HG02623 (cell line): ENCODE data around the gene SIPA1L3.
"Not testable (repeated sequence)": the region's sequence is repeated elsewhere in the genome, so short reads cannot be mapped to it uniquely, and the experiment has no call there.

Experiments used
- ATAC-seq: cut with Tn5 transposase; IDR thresholded peaks from one replicate; pipeline ENCODE4 v1.9.1; 2021; ENCODE audit warnings: moderate library complexity; ENCODE audit not compliant: unreplicated experiment

The SIPA1L3 gene

GRCh38 chr19:38018694-38019395 is 111.8 kb downstream of the SIPA1L3 start:
- no peak for ATAC-seq

GRCh38 chr19:38019396-38019724 is 112.4 kb downstream of the SIPA1L3 start:
- ATAC-seq, result no peak

DNA sequence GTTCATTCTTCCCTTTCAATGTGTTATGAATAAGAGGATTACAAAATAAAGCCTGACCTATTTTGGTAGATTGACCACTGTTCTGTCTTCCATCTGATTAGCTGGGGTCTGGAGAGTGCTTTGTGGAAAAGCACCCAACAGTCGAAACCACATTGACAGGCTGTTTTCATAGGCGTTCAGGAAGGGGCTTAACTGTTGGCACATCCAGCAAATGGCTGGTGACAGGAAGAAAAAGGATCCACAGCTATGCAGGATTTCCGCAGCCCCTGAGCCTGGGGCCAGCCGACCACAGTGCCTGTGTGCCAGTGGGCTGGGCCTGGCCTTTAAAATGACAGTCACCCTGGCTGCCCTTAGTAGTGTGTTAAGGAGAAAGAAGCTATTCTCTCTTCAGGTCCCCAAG is 113.3 kb downstream of the SIPA1L3 start:
- no peak for ATAC-seq

DNA sequence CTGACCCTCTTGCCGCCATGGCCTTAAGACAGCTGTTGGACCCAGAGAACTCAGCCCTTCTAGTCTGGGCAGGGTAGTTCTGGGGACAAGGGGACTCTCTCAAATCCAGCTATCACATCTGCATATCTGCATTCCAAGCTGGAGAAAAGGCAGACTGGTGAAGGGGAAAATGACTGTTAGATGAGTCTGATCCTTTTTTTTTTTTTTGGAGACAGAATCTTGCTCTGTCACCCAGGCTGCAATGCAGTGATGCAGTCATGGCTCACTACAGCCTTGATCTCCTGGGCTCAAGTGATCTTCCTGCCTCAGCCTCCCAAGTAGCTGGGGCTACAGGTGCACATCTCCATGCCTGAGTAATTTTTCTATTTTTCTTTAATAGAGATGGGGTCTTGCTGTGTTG is 114.3 kb downstream of the SIPA1L3 start:
- no peak for ATAC-seq

DNA sequence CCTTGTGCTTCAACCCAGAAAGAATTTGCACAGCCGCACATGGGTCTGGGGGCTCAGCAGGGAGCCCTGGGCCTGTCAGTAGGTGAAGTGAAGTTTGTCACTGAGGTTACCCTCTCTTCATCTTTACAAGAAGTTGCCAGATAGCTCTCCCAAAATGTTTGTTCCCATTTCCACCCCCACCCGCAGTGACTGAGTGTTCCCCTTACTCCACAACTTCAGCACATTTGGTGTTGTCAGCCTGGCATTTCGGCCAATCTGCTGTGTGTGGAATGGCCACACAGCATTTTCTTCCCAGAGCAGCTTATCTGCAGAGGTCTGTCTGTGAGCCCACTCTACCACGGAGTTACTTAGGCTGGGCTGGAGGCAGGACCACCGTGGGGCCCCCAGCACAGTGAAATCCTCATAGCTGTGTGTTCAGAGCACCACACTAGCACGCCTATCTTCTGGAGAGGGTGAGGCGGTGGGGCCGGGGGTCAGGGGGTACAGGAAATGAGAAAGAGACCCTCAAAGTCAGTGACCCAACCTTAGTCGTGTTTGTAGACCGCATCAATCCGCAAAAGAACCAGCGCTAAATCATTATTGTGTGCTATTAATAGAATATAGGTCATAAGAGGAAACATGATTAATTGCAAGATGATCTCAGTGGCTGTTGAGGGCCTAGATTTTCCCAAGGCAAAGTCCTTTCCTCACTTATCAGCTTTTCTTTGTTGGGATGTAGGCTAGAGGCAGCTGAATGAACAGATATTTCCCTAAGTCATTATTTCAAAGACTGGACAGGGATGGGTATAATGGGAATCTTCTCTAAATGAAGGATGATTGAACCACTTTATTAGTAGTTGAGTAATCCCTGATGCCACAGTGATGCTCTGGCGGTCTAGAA is 116.0 kb downstream of the SIPA1L3 start:
- no peak for ATAC-seq

- no peak for ATAC-seq
These were observed 116.9 kb downstream of the SIPA1L3 start for GRCh38 chr19:38023671-38024541.

GRCh38 chr19:38024992-38025908 is 118.2 kb downstream of the SIPA1L3 start:
- no peak for ATAC-seq

DNA sequence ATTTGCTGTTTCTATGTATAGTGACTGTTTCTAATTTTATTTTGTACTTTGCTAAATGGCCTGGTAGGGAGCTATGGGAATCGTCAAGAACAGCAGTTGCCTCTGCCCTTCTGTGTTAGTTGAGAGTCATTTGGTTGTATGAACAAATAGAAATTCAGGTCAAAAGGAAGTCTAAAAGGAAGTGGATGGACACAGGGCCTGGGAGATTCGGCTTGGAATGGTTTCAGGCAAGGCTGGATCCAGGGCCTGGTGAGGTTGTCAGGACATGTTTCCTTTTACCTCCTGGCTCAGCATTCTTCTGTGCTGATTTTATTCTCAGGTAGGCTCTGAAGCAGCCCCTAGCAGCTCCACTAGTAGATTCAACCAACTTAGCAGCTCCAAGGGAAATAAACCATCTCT is 118.9 kb downstream of the SIPA1L3 start:
- ATAC-seq, result no peak

DNA sequence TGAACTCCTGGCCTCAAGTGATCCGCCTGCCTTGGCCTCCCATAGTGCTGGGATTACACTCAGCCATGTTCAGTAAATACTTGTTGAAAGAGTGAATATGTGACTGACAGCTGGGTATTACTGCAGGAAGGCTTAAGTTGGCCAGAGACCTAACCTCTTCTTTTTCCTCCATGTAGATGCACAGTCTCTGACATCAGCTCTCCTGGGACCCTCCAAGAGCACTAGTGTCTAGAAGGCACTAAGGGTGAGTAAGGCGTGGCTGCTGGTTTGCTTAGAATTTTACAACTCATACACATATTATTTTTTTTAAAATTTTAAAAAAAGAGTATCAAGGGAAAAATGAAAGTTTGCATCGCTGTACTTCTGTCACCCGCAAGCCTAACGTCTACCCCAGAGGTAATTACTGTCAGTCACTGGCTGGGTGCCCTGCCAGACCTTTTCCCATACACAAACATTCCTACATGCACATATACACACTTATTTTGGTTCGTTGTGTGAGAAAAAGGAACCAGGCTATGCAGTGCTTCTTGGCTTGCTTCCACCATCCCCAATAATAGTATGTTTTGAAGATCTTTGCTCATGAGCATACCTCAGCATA is 122.0 kb downstream of the SIPA1L3 start:
- ATAC-seq, result no peak

GRCh38 chr19:38030001-38030400 is 123.0 kb downstream of the SIPA1L3 start:
- not testable (repeated sequence) for ATAC-seq

DNA sequence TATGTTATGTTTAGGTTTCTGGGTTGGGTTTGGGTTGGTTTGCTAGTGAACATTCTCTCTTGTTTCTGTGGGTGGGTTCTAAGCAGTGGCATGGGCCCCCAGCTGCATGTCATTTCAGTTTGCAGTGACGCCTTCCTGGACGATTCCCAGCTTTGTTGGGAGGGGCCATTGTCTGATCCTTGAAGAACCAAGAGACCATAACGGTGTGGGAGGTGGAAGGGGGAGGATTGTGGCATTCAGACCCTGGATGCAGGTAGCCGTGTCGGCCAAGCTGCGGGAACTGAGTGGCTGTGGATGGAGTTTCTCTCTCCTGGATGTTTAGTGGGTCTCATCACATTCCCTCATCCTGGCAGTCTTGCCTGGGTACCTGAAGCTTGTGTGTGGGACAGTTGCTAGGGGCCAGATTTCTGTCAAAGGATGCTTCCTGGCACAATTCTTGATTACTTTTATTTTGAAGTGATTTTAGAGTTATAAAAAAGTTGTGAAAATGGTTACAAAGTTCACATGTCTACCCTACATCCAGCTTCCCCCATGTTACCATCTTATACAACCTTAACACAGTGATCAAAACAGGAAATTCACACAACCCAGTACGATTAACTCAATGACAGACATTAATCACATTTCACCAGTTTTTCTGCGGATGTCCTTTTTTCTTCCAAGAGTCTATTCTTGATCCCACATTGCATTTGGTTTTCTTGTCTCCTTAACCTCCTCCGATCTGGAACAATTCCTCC is 123.8 kb downstream of the SIPA1L3 start:
- ATAC-seq, result no peak

DNA sequence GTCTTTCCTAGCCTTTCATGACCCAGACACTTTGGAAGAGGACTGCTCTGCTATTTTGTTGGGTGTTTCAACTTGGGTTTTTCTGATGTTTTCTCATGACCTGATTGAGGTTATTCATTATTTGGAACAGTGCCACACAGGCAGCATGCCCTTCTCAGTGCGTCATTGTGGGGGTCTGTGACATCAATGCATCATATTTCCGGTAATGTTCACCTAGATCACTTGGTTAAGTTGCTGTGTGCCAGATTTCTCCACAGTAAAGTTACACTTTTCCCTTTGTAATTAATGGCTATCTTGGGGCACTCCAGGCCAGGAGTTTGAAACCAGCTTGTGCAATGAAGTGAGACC is 124.4 kb downstream of the SIPA1L3 start:
- ATAC-seq, result no peak

DNA sequence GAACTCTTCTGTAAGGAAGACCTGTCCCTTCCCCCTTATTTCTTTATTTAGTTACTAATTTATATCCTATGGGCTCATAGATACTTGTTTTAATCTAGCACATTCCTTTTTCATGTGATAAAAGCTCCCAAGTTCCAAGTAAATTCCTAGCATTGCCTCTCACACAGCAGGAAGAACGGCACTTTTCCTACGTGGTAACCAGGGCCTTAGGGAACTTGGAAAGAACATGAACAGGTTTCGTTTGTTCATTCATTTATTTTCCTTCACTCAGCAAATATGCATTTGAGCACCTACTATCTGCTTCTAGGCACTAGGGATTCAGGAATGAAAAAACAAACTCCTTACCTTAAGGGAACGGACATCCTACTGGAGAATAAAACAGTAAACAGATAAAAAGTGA is 125.1 kb downstream of the SIPA1L3 start:
- ATAC-seq, result no peak

GRCh38 chr19:38032951-38033350 is 125.9 kb downstream of the SIPA1L3 start:
- no peak for ATAC-seq

- ATAC-seq, result peak; percentile 57
These were observed 126.9 kb downstream of the SIPA1L3 start for GRCh38 chr19:38033658-38034491.

GRCh38 chr19:38034492-38034860 is 127.5 kb downstream of the SIPA1L3 start:
- no peak for ATAC-seq

DNA sequence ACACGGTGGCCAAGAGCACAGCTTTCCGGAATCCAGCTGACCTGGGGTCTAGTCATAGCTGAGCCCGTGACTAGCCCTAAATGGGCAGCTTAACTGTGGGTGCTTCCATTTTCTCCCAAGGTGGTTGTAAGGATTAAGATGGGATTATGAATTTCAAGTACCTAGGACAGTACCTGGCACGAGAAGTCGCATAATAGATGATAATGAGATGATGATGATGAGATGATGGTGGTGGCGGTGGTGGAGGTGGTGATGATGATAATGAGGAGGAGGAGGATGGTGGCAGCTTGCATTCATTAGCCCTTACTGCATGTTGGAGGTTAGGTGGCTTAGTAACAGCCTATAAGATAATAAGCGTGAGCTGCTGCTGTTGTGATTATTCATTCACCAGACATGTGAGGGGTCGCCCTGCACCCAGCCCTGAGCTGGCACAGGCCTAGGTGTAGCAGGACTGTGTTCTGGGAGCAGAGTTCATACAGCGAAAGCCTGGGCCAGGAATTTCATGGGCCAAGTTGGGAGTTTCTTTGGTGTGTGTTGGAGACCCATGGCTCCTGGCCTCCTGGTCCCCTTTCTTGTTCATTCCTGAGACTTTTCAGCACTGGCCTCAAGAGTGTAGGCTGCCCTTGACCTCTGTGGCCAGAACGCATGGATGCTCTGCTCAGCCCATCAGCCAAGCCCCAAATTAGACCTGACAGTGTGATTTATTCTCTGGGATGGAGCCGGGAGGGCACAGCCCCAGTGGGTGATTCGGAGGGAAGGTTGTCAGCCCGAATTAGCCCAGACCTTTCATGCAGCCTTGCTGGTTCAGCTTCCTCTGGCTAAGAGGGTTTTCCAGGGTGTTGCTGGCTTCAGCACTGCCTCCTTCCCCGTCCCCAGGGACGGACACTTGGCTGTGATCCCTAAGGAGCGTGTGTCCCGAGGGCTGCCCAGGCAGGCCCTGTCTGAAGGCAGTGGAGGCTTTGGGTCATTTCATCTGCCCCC is 128.8 kb downstream of the SIPA1L3 start:
- ATAC-seq, result no peak
